Right ventricle myocardium superior (tissue), 1 donor: ENCODE data around the gene MEGF8. TPM values are rescaled to one million over a fixed set of nuclear protein-coding genes. Genes with fewer than 3 reads are reported as not detected.

Experiments
- ATAC-seq: fragments of 200-7000 bp; cut with Tn5 transposase; one replicate; pipeline ENCODE4 v1.9.1; 2020; ENCODE audit warnings: mild to moderate bottlenecking; ENCODE audit not compliant: poor library complexity
- DNase-seq: peaks from one replicate; pipeline ENCODE4 v3.0.0-alpha.2; 2020
- intact Hi-C: fragments of 100-400 bp; cut with DNase I; formaldehyde crosslinking; loops from one replicate; pipeline ENCODE4 v1.11.2; 2022
- total RNA-seq: library from RNA; stranded (reverse); fragmentation: NEBNext Ultra II Directional; extraction: Animal tissue kit (Norgen Biotek cat#: 25700); gene quantifications from one replicate; pipeline ENCODE4 v1.2.1, GENCODE V29; 2021
- donor health status: DM: no; HTN: yes; CAD: no; lungs with severe emphysema.

The MEGF8 gene
- total RNA-seq, 1 donor from 2014 or later = 34.3 TPM

GRCh38 chr19:42285988-42286348 is 39.5 kb upstream of the MEGF8 start:
- intact Hi-C loops = no loop called here
- ATAC-seq = no peak

GRCh38 chr19:42286349-42287016 is 39.0 kb upstream of the MEGF8 start:
- ATAC-seq (no peak), DNase-seq (peak; percentile 64)
- intact Hi-C loops = no loop called here

More at GRCh38 chr19:42285988-42286348, 39.5 kb upstream of the MEGF8 start:
- no peak for DNase-seq

- ATAC-seq (no peak), DNase-seq (peak; percentile 41)
- intact Hi-C loops = no loop called here
Measured at GRCh38 chr19:42287017-42287826, 38.2 kb upstream of the MEGF8 start.

GRCh38 chr19:42287827-42288107 is 37.7 kb upstream of the MEGF8 start:
- DNase-seq = no peak
- intact Hi-C loops = no loop called here

GRCh38 chr19:42288387-42288786 is 37.0 kb upstream of the MEGF8 start:
- DNase-seq = no peak
- intact Hi-C loops = no loop called here
- no peak for ATAC-seq

More at GRCh38 chr19:42287827-42288107, 37.7 kb upstream of the MEGF8 start:
- no peak for ATAC-seq

GRCh38 chr19:42288881-42289555 is 36.4 kb upstream of the MEGF8 start:
- ATAC-seq (no peak), DNase-seq (no peak)
- intact Hi-C loops = no loop called here

- DNase-seq = no peak
- no peak for ATAC-seq
- intact Hi-C loops = no loop called here
Measured at GRCh38 chr19:42289556-42290041, 35.8 kb upstream of the MEGF8 start.

GRCh38 chr19:42290136-42290522 is 35.3 kb upstream of the MEGF8 start:
- ATAC-seq = no peak
- intact Hi-C loops = no loop called here
- DNase-seq = no peak

- intact Hi-C loops = no loop called here
- no peak for ATAC-seq
- DNase-seq = no peak
Measured at GRCh38 chr19:42290523-42291434, 34.7 kb upstream of the MEGF8 start.

GRCh38 chr19:42291435-42291810 is 34.0 kb upstream of the MEGF8 start:
- DNase-seq (no peak), ATAC-seq (no peak)
- intact Hi-C loops = no loop called here

- intact Hi-C loops = no loop called here
- ATAC-seq (no peak), DNase-seq (no peak)
Measured at GRCh38 chr19:42292042-42292960, 33.1 kb upstream of the MEGF8 start.

GRCh38 chr19:42292963-42293362 is 32.5 kb upstream of the MEGF8 start:
- ATAC-seq (no peak), DNase-seq (no peak)
- intact Hi-C loops = no loop called here

GRCh38 chr19:42293540-42293939 is 31.9 kb upstream of the MEGF8 start:
- DNase-seq (no peak), ATAC-seq (no peak)
- intact Hi-C loops = no loop called here

- DNase-seq = no peak
- ATAC-seq = no peak
- intact Hi-C loops = no loop called here
Measured at GRCh38 chr19:42293948-42294347, 31.5 kb upstream of the MEGF8 start.

- no peak for DNase-seq
- intact Hi-C loops = no loop called here
- ATAC-seq = no peak
Measured at GRCh38 chr19:42294471-42295137, 30.8 kb upstream of the MEGF8 start.

GRCh38 chr19:42295342-42295741 is 30.1 kb upstream of the MEGF8 start:
- intact Hi-C loops = no loop called here
- ATAC-seq (no peak), DNase-seq (no peak)

- intact Hi-C loops = no loop called here
- DNase-seq (peak; percentile 91), ATAC-seq (peak; percentile 86)
Measured at GRCh38 chr19:42295831-42296525, 29.5 kb upstream of the MEGF8 start.
